HEK293 (cell line): ENCODE data around the gene PRSS50.

Source experiments
- CTCF ChIA-PET: fragments of 350-600 bp; formaldehyde crosslinking; extraction: SDS; loops from one replicate; lab custom pipeline; 2021; ENCODE audit warnings: antibody characterized with exemption; lab: Yijun Ruan, JAX
- POLR2A ChIA-PET: fragments of 300-600 bp; formaldehyde crosslinking; extraction: SDS; loops from one replicate; lab custom pipeline; 2020; ENCODE audit warnings: antibody characterized with exemption, inconsistent platforms; lab: Yijun Ruan, JAX
- H3K27ac ChIP-seq: fragments of 200-500 bp; sonication (Bioruptor generic); 2 replicates; pipeline ENCODE4 v1.5.1; 2014; ENCODE audit warnings: low read depth, low read length, control low read depth, inconsistent platforms; ENCODE audit errors: extremely low read depth
- H3K36me3 ChIP-seq, 2 experiments: fragments of 200-500 bp in 1 of 2; sonication (Bioruptor generic) in 1 of 2; 1 replicate in 1 of 2; 2 replicates in 1 of 2; pipeline ENCODE4 v1.5.1; 2014 to 2017; ENCODE audit warnings: inconsistent platforms in 2 of 2, low read length in 2 of 2; ENCODE audit not compliant: control insufficient read depth in 2 of 2, insufficient read depth in 1 of 2
- H3K4me1 ChIP-seq: fragments of 200-500 bp; sonication (Bioruptor generic); 2 replicates; pipeline ENCODE4 v1.5.1; 2014; ENCODE audit warnings: mild to moderate bottlenecking, low read length, inconsistent platforms; ENCODE audit not compliant: control insufficient read depth, insufficient read depth
- H3K4me3 ChIP-seq: 2 replicates; pipeline ENCODE4 v1.5.1; 2011; ENCODE audit warnings: low read depth, mild to moderate bottlenecking, control low read depth, low read length, moderate library complexity
- H3K9me3 ChIP-seq: fragments of 200-500 bp; sonication (Bioruptor generic); 2 replicates; pipeline ENCODE4 v1.5.1; 2014; ENCODE audit warnings: low read depth, low read length, inconsistent platforms; ENCODE audit not compliant: control insufficient read depth, insufficient read depth
- CTCF ChIP-seq: fragments of 450-650 bp; formaldehyde crosslinking; IDR thresholded peaks from 2 replicates; pipeline ENCODE4 v1.5.1; 2016; ENCODE audit warnings: missing biosample characterization, missing genetic modification characterization
- KLF16 ChIP-seq: fragments of 450-650 bp; formaldehyde crosslinking; IDR thresholded peaks from 2 replicates; pipeline ENCODE4 v1.5.1; 2017; ENCODE audit warnings: missing biosample characterization, missing genetic modification characterization
- MYNN ChIP-seq: fragments of 450-650 bp; formaldehyde crosslinking; IDR thresholded peaks from 2 replicates; pipeline ENCODE4 v1.5.1; 2016; ENCODE audit warnings: missing biosample characterization, missing genetic modification characterization, borderline replicate concordance
- PRDM4 ChIP-seq: fragments of 450-650 bp; formaldehyde crosslinking; IDR thresholded peaks from 2 replicates; pipeline ENCODE4 v1.5.1; 2017; ENCODE audit warnings: missing biosample characterization, missing genetic modification characterization
- SCRT2 ChIP-seq: fragments of 450-650 bp; formaldehyde crosslinking; IDR thresholded peaks from 2 replicates; pipeline ENCODE4 v1.5.1; 2016; ENCODE audit warnings: missing biosample characterization, missing genetic modification characterization
- ZBTB20 ChIP-seq: fragments of 450-650 bp; formaldehyde crosslinking; IDR thresholded peaks from 2 replicates; pipeline ENCODE4 v1.5.1; 2016; ENCODE audit warnings: missing biosample characterization, missing genetic modification characterization
- ZEB2 ChIP-seq: fragments of 450-650 bp; formaldehyde crosslinking; IDR thresholded peaks from 2 replicates; pipeline ENCODE4 v1.5.1; 2016; ENCODE audit warnings: missing biosample characterization, missing genetic modification characterization
- ZNF140 ChIP-seq: fragments of 450-650 bp; formaldehyde crosslinking; IDR thresholded peaks from 2 replicates; pipeline ENCODE4 v1.5.1; 2016; ENCODE audit warnings: missing biosample characterization, missing genetic modification characterization
- ZNF16 ChIP-seq: fragments of 450-650 bp; formaldehyde crosslinking; IDR thresholded peaks from 2 replicates; pipeline ENCODE4 v1.5.1; 2016; ENCODE audit warnings: low read depth, missing biosample characterization, missing genetic modification characterization
- ZNF175 ChIP-seq: fragments of 450-650 bp; formaldehyde crosslinking; IDR thresholded peaks from 2 replicates; pipeline ENCODE4 v1.5.1; 2016; ENCODE audit warnings: missing biosample characterization, missing genetic modification characterization
- ZNF2 ChIP-seq: fragments of 450-650 bp; formaldehyde crosslinking; IDR thresholded peaks from 2 replicates; pipeline ENCODE4 v1.5.1; 2016; ENCODE audit warnings: missing biosample characterization, missing genetic modification characterization
- ZNF221 ChIP-seq: fragments of 450-650 bp; formaldehyde crosslinking; IDR thresholded peaks from 2 replicates; pipeline ENCODE4 v1.5.1; 2017; ENCODE audit warnings: missing biosample characterization, missing genetic modification characterization, borderline replicate concordance
- ZNF311 ChIP-seq: fragments of 450-650 bp; formaldehyde crosslinking; IDR thresholded peaks from 2 replicates; pipeline ENCODE4 v1.5.1; 2017; ENCODE audit warnings: missing biosample characterization, missing genetic modification characterization, borderline replicate concordance
- ZNF335 ChIP-seq: fragments of 450-650 bp; formaldehyde crosslinking; conservative IDR thresholded peaks from 2 replicates; pipeline ENCODE4 v1.5.1; 2016; ENCODE audit warnings: missing biosample characterization, missing genetic modification characterization
- ZNF354C ChIP-seq: fragments of 450-650 bp; formaldehyde crosslinking; IDR thresholded peaks from 2 replicates; pipeline ENCODE4 v1.5.1; 2016; ENCODE audit warnings: missing biosample characterization, missing genetic modification characterization, low read depth, borderline replicate concordance
- ZNF37A ChIP-seq: fragments of 450-650 bp; IDR thresholded peaks from 2 replicates; pipeline ENCODE4 v1.5.1; 2018; ENCODE audit warnings: missing biosample characterization, missing genetic modification characterization
- ZNF423 ChIP-seq: fragments of 450-650 bp; formaldehyde crosslinking; IDR thresholded peaks from 2 replicates; pipeline ENCODE4 v1.5.1; 2016; ENCODE audit warnings: missing biosample characterization, missing genetic modification characterization
- ZNF473 ChIP-seq: fragments of 450-650 bp; formaldehyde crosslinking; IDR thresholded peaks from 2 replicates; pipeline ENCODE4 v1.5.1; 2017; ENCODE audit warnings: missing biosample characterization, missing genetic modification characterization
- ZNF548 ChIP-seq: fragments of 450-650 bp; formaldehyde crosslinking; IDR thresholded peaks from 2 replicates; pipeline ENCODE4 v1.5.1; 2016; ENCODE audit warnings: missing biosample characterization, missing genetic modification characterization
- ZNF660 ChIP-seq: fragments of 450-650 bp; IDR thresholded peaks from 2 replicates; pipeline ENCODE4 v1.5.1; 2018; ENCODE audit warnings: missing biosample characterization, mild to moderate bottlenecking, missing genetic modification characterization
- ZNF843 ChIP-seq: fragments of 450-650 bp; formaldehyde crosslinking; IDR thresholded peaks from 2 replicates; pipeline ENCODE4 v1.5.1; 2016; ENCODE audit warnings: missing biosample characterization, missing genetic modification characterization
- ZSCAN23 ChIP-seq: fragments of 450-650 bp; formaldehyde crosslinking; IDR thresholded peaks from 2 replicates; pipeline ENCODE4 v1.5.1; 2016; ENCODE audit warnings: missing biosample characterization, missing genetic modification characterization
- TF ChIP-seq, protein P1 (sequence below): fragments of 450-650 bp; formaldehyde crosslinking; IDR thresholded peaks from 2 replicates; pipeline ENCODE4 v1.5.1; 2016; ENCODE audit warnings: missing biosample characterization, missing genetic modification characterization

Gene PRSS50

GRCh38 chr3:46750555-46751038, 32.9 kb upstream of the PRSS50 start:
- CTCF ChIA-PET = no interaction called here
- TF ChIP-seq ZNF473 (tag by site-specific recombination) (no peak), CTCF (tag by site-specific recombination) (no peak), PRDM4 (tag by site-specific recombination) (no peak), ZNF354C (tag by site-specific recombination) (no peak), ZNF311 (tag by site-specific recombination) (no peak), SCRT2 (no peak), ZNF175 (tag by site-specific recombination) (no peak), ZNF2 (tag by site-specific recombination) (no peak), ZNF335 (tag by site-specific recombination) (no peak), KLF16 (tag by site-specific recombination) (no peak), ZNF221 (tag by site-specific recombination) (no peak), ZBTB20 (tag by site-specific recombination) (no peak)
- Histone ChIP-seq H3K9me3 (no peaks in the 10 kb centered on the region), H3K4me1 (no peaks in the 10 kb centered on the region), H3K4me3 (no peak overlapping the region), H3K36me3 (no peaks in the 10 kb centered on the region), H3K27ac (no peak overlapping the region)
- POLR2A ChIA-PET = no interaction called here

- TF ChIP-seq ZNF37A (tag by site-specific recombination) (no peak), ZEB2 (tag by site-specific recombination) (no peak), ZNF660 (no peak), MYNN (tag by site-specific recombination) (no peak), ZNF140 (tag by site-specific recombination) (no peak), ZNF16 (tag by site-specific recombination) (no peak), ZNF423 (tag by site-specific recombination) (no peak), PRDM4 (tag by site-specific recombination) (no peak), ZNF335 (tag by site-specific recombination) (no peak), ZNF548 (tag by site-specific recombination) (no peak), ZSCAN23 (no peak), ZNF843 (tag by site-specific recombination) (no peak)
- TF ChIP-seq, protein P1, sequence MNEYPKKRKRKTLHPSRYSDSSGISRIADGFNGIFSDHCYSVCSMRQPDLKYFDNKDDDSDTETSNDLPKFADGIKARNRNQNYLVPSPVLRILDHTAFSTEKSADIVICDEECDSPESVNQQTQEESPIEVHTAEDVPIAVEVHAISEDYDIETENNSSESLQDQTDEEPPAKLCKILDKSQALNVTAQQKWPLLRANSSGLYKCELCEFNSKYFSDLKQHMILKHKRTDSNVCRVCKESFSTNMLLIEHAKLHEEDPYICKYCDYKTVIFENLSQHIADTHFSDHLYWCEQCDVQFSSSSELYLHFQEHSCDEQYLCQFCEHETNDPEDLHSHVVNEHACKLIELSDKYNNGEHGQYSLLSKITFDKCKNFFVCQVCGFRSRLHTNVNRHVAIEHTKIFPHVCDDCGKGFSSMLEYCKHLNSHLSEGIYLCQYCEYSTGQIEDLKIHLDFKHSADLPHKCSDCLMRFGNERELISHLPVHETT = no peak
- ChIA-PET CTCF (no interaction called here), POLR2A (no interaction called here)
- Histone ChIP-seq H3K4me3 (no peak overlapping the region), H3K36me3 (no peaks in the 10 kb centered on the region), H3K9me3 (no peaks in the 10 kb centered on the region), H3K4me1 (no peaks in the 10 kb centered on the region), H3K27ac (no peak overlapping the region)
Observed at GRCh38 chr3:46749129-46749528, 31.5 kb upstream of the PRSS50 start.
